HG02763 (cell line): ENCODE measurements around the gene BTG3.

Experiments
- ATAC-seq: cut with Tn5 transposase; IDR thresholded peaks from one replicate; pipeline ENCODE4 v1.9.1; 2021; ENCODE audit warnings: mild to moderate bottlenecking, moderate library complexity; ENCODE audit not compliant: unreplicated experiment

Gene BTG3

DNA sequence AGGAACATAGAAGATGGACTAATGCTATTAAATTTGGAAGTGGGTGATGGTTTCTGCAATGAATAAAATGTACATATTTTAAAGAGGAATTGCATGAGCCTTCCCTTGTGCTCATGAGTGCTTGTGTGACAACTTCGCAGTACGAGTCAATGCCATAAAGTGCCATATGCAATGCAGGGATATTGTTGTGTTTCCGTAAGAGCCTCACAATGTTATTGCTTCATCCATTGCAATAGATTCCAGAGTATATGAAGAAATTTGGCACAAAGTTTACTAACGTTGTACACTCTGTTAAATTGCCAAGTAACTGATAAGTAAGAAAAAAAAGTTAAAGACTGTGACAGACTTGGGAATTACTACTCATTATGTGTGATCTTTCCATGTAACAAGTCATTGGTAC, 22.3 kb downstream of the BTG3 start:
- no peak for ATAC-seq

DNA sequence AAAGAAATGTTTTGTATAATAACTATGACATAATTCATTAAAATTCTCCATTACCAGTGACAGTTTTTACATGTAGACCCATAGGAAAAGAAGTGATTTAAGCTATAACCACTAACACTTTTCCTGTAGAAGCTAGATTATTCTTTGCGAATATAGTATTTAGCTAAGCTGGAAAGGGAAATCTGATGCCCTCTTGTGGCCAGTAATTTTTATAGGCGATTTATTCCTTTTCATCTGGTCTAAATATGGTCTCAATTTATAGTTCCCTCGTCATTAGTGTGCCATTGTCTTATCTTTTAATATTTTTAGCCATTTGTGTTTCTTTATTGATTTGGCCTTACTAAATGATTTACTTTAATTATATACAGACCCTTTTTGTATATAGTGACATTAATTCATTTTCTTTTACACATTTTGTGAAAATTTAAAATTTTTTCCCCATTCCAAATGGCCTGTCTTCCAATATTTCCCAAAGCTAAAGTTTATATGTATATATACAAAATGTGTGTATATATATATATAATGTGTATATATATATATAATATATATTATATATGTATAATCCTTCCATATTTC, 26.7 kb downstream of the BTG3 start:
- no peak for ATAC-seq

DNA sequence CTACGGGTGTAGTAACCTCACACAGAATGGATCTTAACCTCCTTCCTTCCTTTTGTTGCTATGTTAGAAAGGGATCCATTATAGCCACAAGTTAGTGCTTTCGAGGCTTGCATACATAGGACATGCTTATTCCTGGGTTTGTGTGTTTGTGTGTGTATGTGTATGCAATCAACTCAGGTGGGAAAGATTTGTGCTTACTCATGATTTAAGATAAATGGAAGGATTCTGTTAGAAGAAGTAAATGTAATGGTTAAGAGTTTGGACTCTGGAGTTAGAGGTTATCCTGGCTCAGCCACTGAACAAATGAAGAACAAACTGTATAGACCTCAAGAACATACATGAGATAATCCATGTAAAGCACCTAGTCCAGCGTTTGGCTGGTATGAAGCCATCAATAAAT, 28.8 kb downstream of the BTG3 start:
- no peak for ATAC-seq

DNA sequence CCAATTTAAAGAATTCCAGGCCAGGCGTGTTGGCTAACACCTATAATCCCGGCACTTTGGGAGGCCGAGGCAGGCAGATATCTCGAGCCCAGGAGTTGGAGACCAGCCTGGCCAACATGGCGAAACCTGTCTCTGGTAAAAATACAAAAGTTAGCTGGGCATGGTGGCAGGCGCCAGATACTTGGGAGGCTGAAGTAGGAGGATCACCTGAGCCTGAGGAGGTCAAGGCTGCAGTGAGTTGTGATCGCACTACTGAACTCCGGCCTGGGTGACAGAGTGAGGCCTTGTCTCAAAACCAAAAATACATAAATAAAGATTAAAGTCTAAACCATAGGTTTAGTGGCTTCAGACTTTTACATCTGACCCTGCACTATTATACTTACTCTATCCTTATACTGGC, 32.4 kb downstream of the BTG3 start:
- ATAC-seq, result no peak

DNA sequence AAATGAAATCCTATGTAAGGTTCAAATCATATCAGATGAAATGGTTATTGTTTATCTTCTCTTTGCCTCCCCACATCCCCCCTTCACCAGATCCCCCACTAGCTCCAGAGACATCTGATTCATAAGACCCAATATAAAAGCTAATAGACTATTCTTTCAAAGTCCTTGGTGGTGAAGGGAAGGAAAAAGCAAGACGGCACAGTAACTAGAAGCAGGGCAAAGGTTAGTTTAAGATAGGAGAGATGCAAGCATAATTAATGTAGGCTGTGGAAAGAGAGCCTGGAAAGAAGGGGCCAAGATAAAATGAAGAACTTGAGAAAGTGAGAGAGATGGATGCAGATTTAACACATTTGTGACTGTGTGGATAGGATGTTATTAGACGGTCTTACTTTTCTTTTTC, 33.8 kb downstream of the BTG3 start:
- no peak for ATAC-seq

DNA sequence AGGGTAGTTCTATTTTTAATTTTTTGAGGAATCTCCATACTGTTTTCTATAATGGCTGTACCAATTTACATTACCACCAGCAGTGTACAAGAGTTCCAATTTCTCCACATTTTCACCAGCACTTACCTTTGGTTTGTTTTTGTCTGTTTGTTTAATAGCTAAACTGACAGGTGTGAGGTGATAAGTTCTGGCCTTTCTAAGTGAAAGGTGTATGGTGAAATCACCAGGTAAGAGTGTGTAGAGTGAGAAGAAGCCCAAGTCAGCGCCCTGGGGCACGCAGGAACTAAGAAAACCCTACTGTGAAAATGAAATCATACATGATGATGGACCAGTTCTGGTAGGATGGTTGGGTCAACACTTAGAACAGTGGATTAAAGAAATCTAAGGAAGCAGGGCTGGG, 34.5 kb downstream of the BTG3 start:
- ATAC-seq, result no peak

DNA sequence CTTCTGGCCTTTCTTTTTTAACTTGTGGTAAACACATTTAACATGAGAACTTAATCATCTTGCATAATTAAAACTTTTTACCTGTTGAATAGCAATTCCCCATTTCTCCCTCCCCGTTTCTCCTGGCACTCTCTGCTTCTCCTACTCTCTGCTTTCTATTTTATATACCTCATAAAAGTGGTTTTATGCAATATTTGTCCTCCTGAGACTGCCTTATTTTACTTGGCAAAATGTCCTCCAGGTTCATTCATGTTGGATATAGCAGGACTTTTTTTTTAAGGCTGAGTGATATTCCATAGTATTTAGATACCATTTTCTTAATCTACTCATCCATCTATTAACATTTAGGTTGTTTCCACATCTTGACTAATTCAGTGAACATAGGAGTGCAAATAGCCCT, 35.0 kb downstream of the BTG3 start:
- no peak for ATAC-seq

DNA sequence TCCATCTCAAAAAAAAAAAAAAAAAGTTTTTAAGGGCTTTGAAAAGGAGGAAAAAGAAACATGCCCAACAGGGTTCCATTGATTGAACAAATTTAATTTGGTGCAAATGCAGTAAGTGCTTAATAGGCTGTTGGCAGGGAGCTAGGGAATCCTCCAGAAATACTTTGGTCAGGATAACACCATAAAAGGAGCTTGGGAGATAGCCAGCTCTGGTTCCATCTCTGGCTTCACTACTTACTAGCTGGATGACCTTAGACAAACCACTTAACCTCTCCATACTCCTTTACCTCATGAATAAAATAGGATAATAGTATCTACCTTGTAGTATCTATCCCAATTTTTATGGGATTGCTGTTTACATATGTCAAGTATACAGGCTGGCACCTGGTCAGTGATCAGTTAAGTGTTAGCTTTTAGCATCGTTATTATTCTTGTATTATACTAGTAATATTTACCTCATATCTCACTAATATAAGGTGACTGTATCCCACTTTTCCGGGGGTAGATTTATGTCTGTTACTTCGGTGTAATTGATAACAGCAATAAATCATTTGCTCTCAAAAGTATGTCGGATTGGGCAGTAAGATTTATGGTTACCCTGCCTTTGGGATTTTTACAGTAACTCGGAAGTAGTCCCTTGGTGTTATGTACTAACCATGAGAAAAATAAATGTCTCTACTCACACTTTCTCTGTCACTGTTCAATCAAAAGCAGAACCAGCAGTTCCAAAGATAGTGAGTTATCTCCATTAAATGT, 36.4 kb downstream of the BTG3 start:
- no peak for ATAC-seq

DNA sequence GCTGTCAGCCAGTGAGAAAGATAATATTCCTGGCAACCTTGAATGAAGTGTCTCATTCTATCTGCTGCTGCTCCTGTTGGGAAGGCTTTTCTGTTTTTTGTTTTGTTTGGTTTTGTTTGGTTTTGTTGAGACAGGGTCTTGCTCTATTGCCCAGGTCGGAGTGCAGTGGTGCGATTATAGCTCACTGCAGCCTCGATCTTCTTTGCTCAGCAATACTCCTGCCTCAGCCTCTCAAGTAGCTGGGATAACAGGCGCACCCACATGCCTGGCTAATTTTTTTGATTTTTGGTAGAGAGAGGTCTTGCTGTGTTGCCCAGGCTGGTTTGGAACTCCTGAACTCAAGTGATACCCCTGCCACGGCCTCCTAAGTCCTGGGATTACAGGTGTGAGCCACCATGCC, 37.6 kb downstream of the BTG3 start:
- no peak for ATAC-seq

DNA sequence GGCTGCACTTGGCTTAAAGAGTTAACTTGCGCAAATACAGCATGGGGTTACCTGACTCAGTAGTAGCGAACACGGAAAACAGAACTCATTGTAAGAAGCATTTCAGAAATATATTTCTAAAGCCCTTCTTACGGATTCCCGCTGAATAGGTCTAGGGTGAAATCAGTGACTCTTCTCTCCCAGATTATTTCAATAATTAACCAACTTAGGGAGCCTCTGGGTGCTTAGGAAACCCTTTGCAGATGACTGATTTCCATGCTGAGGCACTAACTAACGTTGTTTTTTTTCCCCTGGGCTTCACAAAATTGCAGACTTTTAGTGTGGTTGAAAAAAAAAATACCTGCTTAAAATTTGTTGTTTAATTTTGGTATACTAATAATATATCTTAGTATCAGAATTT, 40.3 kb downstream of the BTG3 start:
- no peak for ATAC-seq

DNA sequence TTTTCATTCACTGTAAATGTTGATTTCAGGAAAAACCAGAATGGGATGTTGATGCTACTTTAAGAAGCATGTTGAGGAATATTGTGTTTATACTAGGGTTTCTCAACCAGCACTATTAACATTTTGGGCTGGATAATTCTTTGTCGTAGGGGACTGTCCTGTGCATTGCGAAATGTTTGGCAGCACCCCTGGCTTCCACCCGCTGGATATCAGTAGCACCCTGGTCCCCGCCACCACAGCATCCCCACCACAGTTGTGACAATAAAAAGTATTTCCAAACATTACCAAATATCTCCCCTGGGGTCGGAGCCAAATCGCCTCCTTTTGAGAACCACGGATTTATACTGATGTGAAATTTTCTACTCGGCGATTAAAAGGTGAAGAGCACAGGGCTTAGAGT, 41.9 kb downstream of the BTG3 start:
- ATAC-seq, result no peak

DNA sequence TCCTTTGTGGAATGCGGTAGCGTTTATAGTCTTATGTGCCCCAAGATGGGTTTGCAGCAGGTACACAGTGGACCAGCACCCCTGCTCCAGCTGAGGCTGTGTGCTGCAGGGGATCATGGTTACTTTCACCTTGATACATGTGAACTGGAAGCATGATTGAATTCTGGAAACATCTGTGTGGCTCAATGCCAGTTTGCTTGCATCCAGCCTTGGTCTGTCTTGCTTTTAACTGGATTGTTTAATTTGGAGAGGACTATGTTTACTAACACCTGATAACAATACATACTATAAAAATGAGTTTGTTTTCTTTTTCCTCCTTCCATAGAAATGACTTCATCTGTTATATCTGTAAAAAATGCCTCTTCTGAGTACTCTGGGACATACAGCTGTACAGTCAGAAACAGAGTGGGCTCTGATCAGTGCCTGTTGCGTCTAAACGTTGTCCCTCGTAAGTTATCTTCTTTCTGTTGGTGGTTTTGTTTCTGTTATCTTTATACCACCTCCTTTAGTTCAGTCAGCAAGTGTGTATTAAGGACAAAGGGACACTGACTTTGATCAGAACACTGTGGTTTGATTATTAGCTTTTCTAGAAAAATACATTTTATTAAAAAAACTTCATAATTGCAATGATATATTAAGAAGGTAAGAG, 52.2 kb downstream of the BTG3 start:
- no peak for ATAC-seq

DNA sequence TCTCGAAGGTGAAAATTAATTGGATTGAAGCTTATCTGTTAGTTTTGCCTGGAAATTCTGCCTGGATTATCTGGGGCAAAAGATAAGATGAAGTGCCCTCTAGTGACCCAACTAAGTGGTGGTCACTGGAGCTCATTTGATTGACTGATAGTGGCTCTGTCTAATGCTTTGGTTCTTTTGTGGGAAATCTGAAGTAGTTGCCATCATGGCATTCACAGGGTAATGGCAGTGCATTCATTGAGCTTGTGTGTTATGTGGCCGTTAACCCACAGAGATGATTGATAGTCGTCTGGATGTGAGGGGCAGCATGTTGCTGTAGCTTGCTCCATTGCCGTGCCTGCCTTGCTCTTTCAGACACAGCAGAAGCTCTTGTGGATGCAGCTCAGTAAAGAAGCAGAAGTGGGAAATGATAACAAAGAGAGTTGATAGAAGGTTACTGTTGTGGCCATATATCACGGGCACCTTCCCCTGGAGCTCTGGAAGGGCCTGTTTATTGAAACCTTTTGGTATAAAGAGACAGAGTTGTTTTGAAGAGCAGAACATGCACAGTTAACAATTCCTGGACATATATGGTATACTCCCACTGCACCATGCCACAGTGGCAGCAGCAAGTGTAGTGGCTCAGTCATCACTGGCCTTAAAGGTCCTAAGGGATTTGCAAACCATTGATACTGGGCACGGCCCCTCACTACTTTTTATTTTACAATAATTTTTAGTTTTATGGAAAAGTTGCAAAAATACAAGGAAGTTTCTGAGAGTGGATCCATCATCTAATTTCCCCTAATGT, 57.8 kb downstream of the BTG3 start:
- no peak for ATAC-seq

DNA sequence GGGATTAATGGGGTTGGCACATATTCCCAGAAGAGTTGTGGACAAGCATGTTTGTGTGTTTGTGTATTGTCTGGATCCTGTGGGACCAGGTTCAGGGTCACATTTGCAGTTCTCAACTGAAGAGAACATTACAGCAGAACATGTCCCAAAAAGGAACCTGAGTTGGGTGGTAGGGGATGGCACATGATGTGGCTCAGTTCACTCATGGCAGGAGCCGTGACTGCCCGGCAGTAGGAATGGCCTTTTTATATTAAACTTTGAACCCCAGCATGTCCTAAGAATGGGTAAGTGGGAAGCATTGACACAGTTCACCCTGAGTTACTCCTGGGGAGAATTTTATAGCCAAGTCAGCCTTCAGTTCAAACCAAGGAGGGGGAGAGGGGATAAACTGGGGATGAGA, 58.6 kb downstream of the BTG3 start:
- no peak for ATAC-seq

DNA sequence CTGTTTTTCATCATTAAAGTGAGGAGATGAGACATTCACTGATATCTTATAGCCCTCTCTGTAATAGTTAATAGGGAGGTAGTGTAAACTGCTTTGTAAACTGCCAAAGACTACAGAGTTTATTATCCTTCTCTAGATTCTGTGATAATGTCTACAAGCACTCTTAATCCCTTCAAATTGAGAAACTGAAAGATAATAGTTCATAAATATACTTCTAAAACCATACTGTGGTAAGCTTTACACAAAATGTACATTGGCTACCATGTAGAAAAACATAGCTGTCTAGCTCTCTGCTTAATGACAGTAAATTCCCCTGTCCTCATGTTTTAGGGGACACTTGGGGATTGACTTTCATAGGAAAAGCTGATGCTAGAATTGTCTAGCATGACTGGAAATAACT, 60.3 kb downstream of the BTG3 start:
- ATAC-seq, result no peak

DNA sequence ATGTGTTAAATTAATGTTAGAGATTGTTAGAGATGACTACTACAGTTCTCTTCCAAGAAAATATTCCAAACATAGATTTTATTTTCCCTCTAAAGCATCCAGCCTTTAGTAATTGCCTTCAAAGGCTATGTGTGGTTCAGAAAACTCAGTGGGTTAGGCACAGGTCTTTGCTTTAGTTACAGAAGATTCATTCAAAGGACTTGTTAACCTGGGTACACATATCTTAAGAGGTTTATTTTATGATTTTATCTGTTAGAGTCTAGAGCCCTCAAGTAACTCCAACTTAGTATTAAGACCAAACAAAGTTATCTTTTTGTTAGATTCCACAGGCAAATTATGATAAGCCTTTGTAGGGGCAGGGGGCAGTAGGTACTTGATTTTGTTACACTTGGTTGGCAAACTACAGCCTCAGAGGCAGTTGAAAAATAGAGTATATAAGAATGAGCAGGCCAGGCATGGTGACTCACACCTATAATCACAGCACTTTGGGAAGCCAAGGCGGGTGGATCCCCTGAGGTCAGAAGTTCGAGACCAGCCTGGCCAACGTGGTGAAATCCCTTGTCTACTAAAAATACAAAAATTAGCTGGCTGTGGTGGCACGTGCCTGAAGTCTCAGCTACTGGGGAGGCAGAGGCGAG, 61.9 kb downstream of the BTG3 start:
- ATAC-seq, result no peak

DNA sequence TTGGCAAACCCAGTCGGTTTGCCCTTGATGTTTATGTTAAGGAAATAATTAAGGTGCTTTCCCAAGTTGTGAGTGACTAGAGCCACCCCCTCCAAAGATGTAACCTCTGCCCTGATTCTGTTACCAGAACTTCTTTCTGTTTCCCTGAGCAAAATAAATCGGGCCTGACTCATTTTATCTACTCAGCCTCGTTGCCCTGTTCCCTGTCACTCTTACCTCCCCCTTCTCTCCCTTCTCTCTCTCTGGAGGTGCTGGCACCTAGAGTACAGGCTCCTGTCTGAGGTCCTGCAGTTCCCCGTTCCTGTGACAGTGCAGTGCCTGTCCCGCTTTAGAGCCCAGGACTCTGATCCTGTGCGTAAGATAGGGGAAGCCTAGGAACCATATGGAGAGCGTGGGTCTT, 64.4 kb downstream of the BTG3 start:
- ATAC-seq, result no peak

DNA sequence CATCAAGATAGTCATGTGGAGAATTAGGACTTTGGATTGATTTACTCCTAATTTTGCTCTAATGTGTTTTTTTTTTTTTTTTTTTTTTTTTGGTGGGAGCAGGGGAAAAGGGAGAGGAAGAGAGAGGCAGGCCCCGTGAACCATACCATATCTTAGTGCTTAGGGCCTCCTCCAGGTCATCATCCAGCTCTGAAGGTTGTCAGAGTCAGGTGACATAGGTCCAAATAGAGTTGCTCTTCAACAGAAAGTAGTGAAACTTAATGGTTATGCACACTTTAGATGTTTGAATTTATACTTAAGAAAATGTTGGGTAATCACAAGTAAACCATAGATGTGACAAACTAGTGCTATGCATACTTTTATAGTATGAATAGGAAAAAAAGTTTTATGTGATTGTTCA, 67.7 kb downstream of the BTG3 start:
- ATAC-seq, result no peak
